DMS53 treated with DMSO at 0.1 percent for 48 hours (cell line): ENCODE measurements around the gene DTNA.
"Not testable (repeated sequence)": the region's sequence is repeated elsewhere in the genome, so short reads cannot be mapped to it uniquely, and the experiment has no call there.

Source experiments
- DNase-seq: peaks from one replicate; lab custom pipeline; 2025; ENCODE audit not compliant: unreplicated experiment; lab: John Stamatoyannopoulos, UW

DTNA gene

GRCh38 chr18:34723143-34723542 lies 13.0 kb downstream of the DTNA start:
- no peak for DNase-seq

GRCh38 chr18:34725737-34726136 lies 15.6 kb downstream of the DTNA start:
- not testable (repeated sequence) for DNase-seq

- no peak for DNase-seq
Observed at GRCh38 chr18:34726286-34727004, 16.3 kb downstream of the DTNA start.

- DNase-seq, result peak; percentile 12
Observed at GRCh38 chr18:34729264-34729663, 19.2 kb downstream of the DTNA start.

- no peak for DNase-seq
Observed at GRCh38 chr18:34729740-34730355, 19.8 kb downstream of the DTNA start.

- DNase-seq, result no peak
Observed at GRCh38 chr18:34730774-34731173, 20.7 kb downstream of the DTNA start.

GRCh38 chr18:34734056-34734455 lies 24.0 kb downstream of the DTNA start:
- no peak for DNase-seq

- DNase-seq, result not testable (repeated sequence)
Observed at GRCh38 chr18:34734526-34734925, 24.4 kb downstream of the DTNA start.

- DNase-seq, result no peak
Observed at GRCh38 chr18:34738175-34738894, 28.2 kb downstream of the DTNA start.

- DNase-seq, result no peak
Observed at GRCh38 chr18:34740101-34740500, 30.0 kb downstream of the DTNA start.

- DNase-seq, result no peak
Observed at GRCh38 chr18:34740724-34741123, 30.6 kb downstream of the DTNA start.

- no peak for DNase-seq
Observed at GRCh38 chr18:34741401-34741800, 31.3 kb downstream of the DTNA start.

GRCh38 chr18:34742891-34743341 lies 32.8 kb downstream of the DTNA start:
- DNase-seq, result no peak

GRCh38 chr18:34744569-34744968 lies 34.5 kb downstream of the DTNA start:
- no peak for DNase-seq

- DNase-seq, result no peak
Observed at GRCh38 chr18:34746614-34747013, 36.5 kb downstream of the DTNA start.

- no peak for DNase-seq
Observed at GRCh38 chr18:34749721-34750120, 39.6 kb downstream of the DTNA start.

- no peak for DNase-seq
Observed at GRCh38 chr18:34752056-34752455, 42.0 kb downstream of the DTNA start.

- no peak for DNase-seq
Observed at GRCh38 chr18:34754300-34754699, 44.2 kb downstream of the DTNA start.

GRCh38 chr18:34757666-34758065 lies 47.6 kb downstream of the DTNA start:
- DNase-seq, result no peak

GRCh38 chr18:34758378-34758948 lies 48.4 kb downstream of the DTNA start:
- no peak for DNase-seq

- no peak for DNase-seq
Observed at GRCh38 chr18:34760444-34760843, 50.3 kb downstream of the DTNA start.

GRCh38 chr18:34764451-34764850 lies 54.4 kb downstream of the DTNA start:
- DNase-seq, result no peak
